Activated T-cell treated with anti-CD3 and anti-CD28 coated beads for 4 hours (primary cell): ENCODE measurements around the gene CHMP1B.
"Not testable (repeated sequence)": the region's sequence is repeated elsewhere in the genome, so short reads cannot be mapped to it uniquely, and the experiment has no call there.

Source experiments
- DNase-seq: peaks from one replicate; pipeline ENCODE4 v3.0.0-alpha.2; 2020

The CHMP1B gene

GRCh38 chr18:11872479-11873136 lies 21.4 kb downstream of the CHMP1B start:
- DNase-seq = no peak

GRCh38 chr18:11873670-11874340 lies 22.6 kb downstream of the CHMP1B start:
- DNase-seq = no peak

- no peak for DNase-seq
Observed at GRCh38 chr18:11874676-11875075, 23.5 kb downstream of the CHMP1B start.

- no peak for DNase-seq
Observed at GRCh38 chr18:11877497-11878135, 26.4 kb downstream of the CHMP1B start.

GRCh38 chr18:11880586-11881304 lies 29.5 kb downstream of the CHMP1B start:
- DNase-seq = no peak

GRCh38 chr18:11882636-11883035 lies 31.4 kb downstream of the CHMP1B start:
- no peak for DNase-seq

- DNase-seq = no peak
Observed at GRCh38 chr18:11883153-11883552, 31.9 kb downstream of the CHMP1B start.

- DNase-seq = no peak
Observed at GRCh38 chr18:11884396-11885030, 33.3 kb downstream of the CHMP1B start.

GRCh38 chr18:11885278-11885947 lies 34.2 kb downstream of the CHMP1B start:
- no peak for DNase-seq

GRCh38 chr18:11886577-11887110 lies 35.4 kb downstream of the CHMP1B start:
- DNase-seq = no peak

- no peak for DNase-seq
Observed at GRCh38 chr18:11887328-11888128, 36.3 kb downstream of the CHMP1B start.

GRCh38 chr18:11888726-11889125 lies 37.5 kb downstream of the CHMP1B start:
- DNase-seq = no peak

- no peak for DNase-seq
Observed at GRCh38 chr18:11889284-11889683, 38.1 kb downstream of the CHMP1B start.

- no peak for DNase-seq
Observed at GRCh38 chr18:11891737-11892136, 40.5 kb downstream of the CHMP1B start.

GRCh38 chr18:11892438-11892837 lies 41.2 kb downstream of the CHMP1B start:
- not testable (repeated sequence) for DNase-seq

- DNase-seq = no peak
Observed at GRCh38 chr18:11897781-11898180, 46.6 kb downstream of the CHMP1B start.

- no peak for DNase-seq
Observed at GRCh38 chr18:11899063-11899462, 47.9 kb downstream of the CHMP1B start.

GRCh38 chr18:11901826-11902438 lies 50.7 kb downstream of the CHMP1B start:
- no peak for DNase-seq

GRCh38 chr18:11902522-11903292 lies 51.5 kb downstream of the CHMP1B start:
- no peak for DNase-seq
